Measurements from ENCODE around the gene FAM204A.

FAM204A gene

DNA sequence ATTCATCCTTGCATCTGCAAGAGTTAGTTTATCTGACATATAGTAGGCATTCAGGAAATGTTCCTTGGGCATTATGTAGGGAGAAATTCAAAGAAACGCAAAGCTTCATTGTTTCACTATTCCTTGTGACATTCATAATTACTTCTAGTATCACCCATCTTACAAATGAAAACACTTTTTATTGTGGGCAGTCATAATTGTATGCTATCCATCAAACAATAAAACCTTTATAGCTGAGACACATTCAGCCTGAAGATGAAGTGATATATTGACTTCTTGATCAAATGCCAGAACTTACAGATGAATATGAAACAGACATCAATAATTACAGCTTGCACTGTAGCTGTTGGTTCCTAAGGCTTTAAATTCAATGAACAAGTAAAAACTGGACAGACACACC lies 36.4 kb downstream of the FAM204A start:
- Histone ChIP-seq H3K4me2 (ENCODE audit: low read length) (no peak overlapping the region), H3K9me2 (replicated peaks; ENCODE audit: control insufficient read depth, low read length) (no peaks in the 10 kb centered on the region), H3K79me2 (ENCODE audit: control insufficient read depth, low read length) (no peaks in the 10 kb centered on the region), H3K27ac (ENCODE audit: low read depth, low read length) (no peak overlapping the region), H3K36me3 (ENCODE audit: control insufficient read depth, low read length) (peaks cover 13% of the 10 kb centered on the region), H3K9me3 (ENCODE audit: control insufficient read depth, insufficient read depth, low read length) (no peaks in the 10 kb centered on the region), H3K4me3 (ENCODE audit: low read length) (no peak overlapping the region), H3K27me3 (ENCODE audit: control insufficient read depth, low read length) (no peaks in the 10 kb centered on the region), H3K4me1 (ENCODE audit: control insufficient read depth, low read length) (no peaks in the 10 kb centered on the region), H4K20me1 (ENCODE audit: control insufficient read depth, insufficient read depth, low read depth, low read length) (0 out of 2 replicates have a peak, but pooled peaks cover 2% of the 10 kb centered on the region), H3F3A (ENCODE audit: control insufficient read depth, insufficient read depth) (no peaks in the 10 kb centered on the region)
- TF ChIP-seq CTCF (IDR thresholded peaks at IDR 0.05; ENCODE audit: low read depth, low read length, poor library complexity, severe bottlenecking) (no peak), EZH2phosphoT487 (IDR thresholded peaks at IDR 0.05; ENCODE audit: borderline replicate concordance, low read length) (no peak)

GRCh38 chr10:118304521-118304920 lies 37.6 kb downstream of the FAM204A start:
- no peaks in the 10 kb centered on the region for H3F3A ChIP-seq (ENCODE audit: control insufficient read depth, insufficient read depth)
- H3K4me3 ChIP-seq (ENCODE audit: low read length) = no peak overlapping the region
- H3K9me3 ChIP-seq (ENCODE audit: control insufficient read depth, insufficient read depth, low read length) = no peaks in the 10 kb centered on the region
- 0 out of 2 replicates have a peak, but pooled peaks cover 3% of the 10 kb centered on the region for H4K20me1 ChIP-seq (ENCODE audit: control insufficient read depth, insufficient read depth, low read depth, low read length)
- no peak overlapping the region for H3K27ac ChIP-seq (ENCODE audit: low read depth, low read length)
- no peaks in the 10 kb centered on the region for H3K4me1 ChIP-seq (ENCODE audit: control insufficient read depth, low read length)
- H3K79me2 ChIP-seq (ENCODE audit: control insufficient read depth, low read length) = no peaks in the 10 kb centered on the region
- H3K27me3 ChIP-seq (ENCODE audit: control insufficient read depth, low read length) = no peaks in the 10 kb centered on the region
- H3K36me3 ChIP-seq (ENCODE audit: control insufficient read depth, low read length) = peaks cover 6% of the 10 kb centered on the region
- no peaks in the 10 kb centered on the region for H3K9me2 ChIP-seq (replicated peaks; ENCODE audit: control insufficient read depth, low read length)
- no peak overlapping the region for H3K4me2 ChIP-seq (ENCODE audit: low read length)
- TF ChIP-seq CTCF (IDR thresholded peaks at IDR 0.05; ENCODE audit: low read depth, low read length, poor library complexity, severe bottlenecking) = no peak
- no peak for TF ChIP-seq EZH2phosphoT487 (IDR thresholded peaks at IDR 0.05; ENCODE audit: borderline replicate concordance, low read length)

DNA sequence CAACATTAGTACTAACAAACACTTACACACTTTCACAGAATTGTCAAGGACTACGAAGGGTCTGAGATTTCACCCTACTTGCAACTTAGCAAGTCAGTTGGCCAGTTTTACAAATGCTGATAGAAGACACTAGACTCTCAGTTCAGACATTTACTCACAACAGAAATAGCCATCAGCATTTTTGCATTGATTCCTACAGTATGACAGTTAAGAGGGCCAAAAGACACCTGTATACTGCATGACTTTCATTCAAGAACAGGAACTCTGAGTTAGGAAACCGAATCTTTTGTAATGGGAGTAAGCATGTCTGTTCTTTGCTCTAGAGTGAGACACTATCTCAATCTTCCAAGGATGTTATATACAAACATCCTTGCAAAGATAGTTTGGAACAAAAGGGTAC lies 40.9 kb downstream of the FAM204A start:
- Histone ChIP-seq H3K27ac (ENCODE audit: low read depth, low read length) (no peak overlapping the region), H3K36me3 (ENCODE audit: control insufficient read depth, low read length) (no peaks in the 10 kb centered on the region)

More for the DNA sequence above, 40.9 kb downstream of the FAM204A start:
- no peaks in the 10 kb centered on the region for H3F3A ChIP-seq (ENCODE audit: control insufficient read depth, insufficient read depth)
- H3K27me3 ChIP-seq (ENCODE audit: control insufficient read depth, low read length) = no peaks in the 10 kb centered on the region
- no peaks in the 10 kb centered on the region for H3K9me3 ChIP-seq (ENCODE audit: control insufficient read depth, insufficient read depth, low read length)
- H3K4me1 ChIP-seq (ENCODE audit: control insufficient read depth, low read length) = no peaks in the 10 kb centered on the region
- 0 out of 2 replicates have a peak, but pooled peaks cover 3% of the 10 kb centered on the region for H4K20me1 ChIP-seq (ENCODE audit: control insufficient read depth, insufficient read depth, low read depth, low read length)
- no peak for TF ChIP-seq EZH2phosphoT487 (IDR thresholded peaks at IDR 0.05; ENCODE audit: borderline replicate concordance, low read length)
- TF ChIP-seq CTCF (IDR thresholded peaks at IDR 0.05; ENCODE audit: low read depth, low read length, poor library complexity, severe bottlenecking) = no peak
- no peak overlapping the region for H3K4me2 ChIP-seq (ENCODE audit: low read length)
- no peaks in the 10 kb centered on the region for H3K79me2 ChIP-seq (ENCODE audit: control insufficient read depth, low read length)
- no peaks in the 10 kb centered on the region for H3K9me2 ChIP-seq (replicated peaks; ENCODE audit: control insufficient read depth, low read length)
- H3K4me3 ChIP-seq (ENCODE audit: low read length) = no peak overlapping the region
